ENCODE results near the gene PEX12.

DNA sequence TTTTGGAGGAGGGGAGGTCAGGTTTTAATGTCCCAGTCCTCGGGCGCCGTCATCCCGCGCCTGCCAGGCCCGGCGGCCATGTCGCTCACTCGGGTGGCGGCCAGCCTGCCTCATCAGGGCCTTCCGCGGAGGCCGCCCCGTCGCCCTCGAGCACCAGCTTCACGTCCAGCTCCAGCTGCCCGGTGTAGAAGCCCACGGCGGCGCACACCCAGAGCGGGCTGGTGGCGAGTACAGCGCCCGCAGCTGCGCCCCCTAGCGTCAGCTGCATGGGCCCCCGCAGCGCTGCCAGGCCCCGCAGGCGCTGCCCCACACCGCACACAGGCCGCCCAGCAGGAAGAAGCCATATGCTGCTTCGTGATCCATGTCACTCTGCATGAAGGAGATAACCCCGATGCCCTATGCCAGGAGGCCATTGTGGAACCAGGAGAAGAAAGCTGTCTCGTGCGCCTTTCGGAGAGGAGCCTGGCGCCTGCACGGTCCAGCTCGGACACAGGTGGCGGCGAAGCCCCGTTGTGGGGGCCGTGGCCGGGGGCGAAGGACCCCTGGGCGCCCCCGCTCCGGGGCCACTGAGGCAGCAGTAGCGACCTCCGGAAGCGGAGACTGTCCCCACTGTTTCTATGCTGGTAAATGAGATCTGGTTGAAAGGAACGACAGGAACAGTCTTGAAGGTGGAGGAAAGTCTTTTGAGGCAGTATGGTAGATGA lies 18.3 kb upstream of the PEX12 start:
- TF ChIP-seq POLR2A (IDR thresholded peaks at IDR 0.05; ENCODE audit: low read length) (no peak), REST (IDR thresholded peaks at IDR 0.05) (no peak), FOSL2 (IDR thresholded peaks at IDR 0.05) (no peak), FOSL2 (CRISPR knock-in tag; IDR thresholded peaks at IDR 0.05) (no peak), POLR2AphosphoS2 (conservative IDR thresholded peaks at IDR 0.05; ENCODE audit: low read length) (no peak; the same call in 1 of the 2 replicates), EP300 (IDR thresholded peaks at IDR 0.05) (no peak), RFX5 (IDR thresholded peaks at IDR 0.05) (no peak), CEBPB (IDR thresholded peaks at IDR 0.05) (no peak), HOXA7 (CRISPR knock-in tag; IDR thresholded peaks at IDR 0.05) (no peak), NR3C1 (IDR thresholded peaks at IDR 0.05) (no peak)
- TF ChIP-seq, protein P1, sequence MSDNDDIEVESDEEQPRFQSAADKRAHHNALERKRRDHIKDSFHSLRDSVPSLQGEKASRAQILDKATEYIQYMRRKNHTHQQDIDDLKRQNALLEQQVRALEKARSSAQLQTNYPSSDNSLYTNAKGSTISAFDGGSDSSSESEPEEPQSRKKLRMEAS (IDR thresholded peaks at IDR 0.05), result no peak
- TF ChIP-seq, protein P2, sequence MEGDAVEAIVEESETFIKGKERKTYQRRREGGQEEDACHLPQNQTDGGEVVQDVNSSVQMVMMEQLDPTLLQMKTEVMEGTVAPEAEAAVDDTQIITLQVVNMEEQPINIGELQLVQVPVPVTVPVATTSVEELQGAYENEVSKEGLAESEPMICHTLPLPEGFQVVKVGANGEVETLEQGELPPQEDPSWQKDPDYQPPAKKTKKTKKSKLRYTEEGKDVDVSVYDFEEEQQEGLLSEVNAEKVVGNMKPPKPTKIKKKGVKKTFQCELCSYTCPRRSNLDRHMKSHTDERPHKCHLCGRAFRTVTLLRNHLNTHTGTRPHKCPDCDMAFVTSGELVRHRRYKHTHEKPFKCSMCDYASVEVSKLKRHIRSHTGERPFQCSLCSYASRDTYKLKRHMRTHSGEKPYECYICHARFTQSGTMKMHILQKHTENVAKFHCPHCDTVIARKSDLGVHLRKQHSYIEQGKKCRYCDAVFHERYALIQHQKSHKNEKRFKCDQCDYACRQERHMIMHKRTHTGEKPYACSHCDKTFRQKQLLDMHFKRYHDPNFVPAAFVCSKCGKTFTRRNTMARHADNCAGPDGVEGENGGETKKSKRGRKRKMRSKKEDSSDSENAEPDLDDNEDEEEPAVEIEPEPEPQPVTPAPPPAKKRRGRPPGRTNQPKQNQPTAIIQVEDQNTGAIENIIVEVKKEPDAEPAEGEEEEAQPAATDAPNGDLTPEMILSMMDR (IDR thresholded peaks at IDR 0.05), result no peak
